Activated naive CD8-positive, alpha-beta T cell treated with anti-CD3 and anti-CD28 coated beads, Interleukin-2, amount 50 U/mL, for 24 hours (primary cell): ENCODE data around the gene VSIR.

Experiments used
- ATAC-seq: fragments of 150-1000 bp; cut with Tn5 transposase; one replicate; pipeline ENCODE4 v1.10.0; 2021
- DNase-seq: peaks from one replicate; pipeline ENCODE4 v3.0.0; 2021
- H3K27ac Mint-ChIP-seq: one replicate; pipeline ENCODE4 v1.8.0; 2021; ENCODE audit warnings: mild to moderate bottlenecking, mixed read lengths
- H3K27me3 Mint-ChIP-seq: one replicate; pipeline ENCODE4 v1.8.0; 2021; ENCODE audit warnings: mixed read lengths
- H3K36me3 Mint-ChIP-seq: one replicate; pipeline ENCODE4 v1.8.0; 2021; ENCODE audit warnings: low read depth, mixed read lengths
- H3K4me1 Mint-ChIP-seq: one replicate; pipeline ENCODE4 v1.8.0; 2021; ENCODE audit warnings: mixed read lengths
- H3K4me3 Mint-ChIP-seq: one replicate; pipeline ENCODE4 v1.8.0; 2021; ENCODE audit warnings: mild to moderate bottlenecking, moderate library complexity, mixed read lengths
- H3K9me3 Mint-ChIP-seq: one replicate; pipeline ENCODE4 v1.8.0; 2021; ENCODE audit warnings: mixed read lengths

The VSIR gene

DNA sequence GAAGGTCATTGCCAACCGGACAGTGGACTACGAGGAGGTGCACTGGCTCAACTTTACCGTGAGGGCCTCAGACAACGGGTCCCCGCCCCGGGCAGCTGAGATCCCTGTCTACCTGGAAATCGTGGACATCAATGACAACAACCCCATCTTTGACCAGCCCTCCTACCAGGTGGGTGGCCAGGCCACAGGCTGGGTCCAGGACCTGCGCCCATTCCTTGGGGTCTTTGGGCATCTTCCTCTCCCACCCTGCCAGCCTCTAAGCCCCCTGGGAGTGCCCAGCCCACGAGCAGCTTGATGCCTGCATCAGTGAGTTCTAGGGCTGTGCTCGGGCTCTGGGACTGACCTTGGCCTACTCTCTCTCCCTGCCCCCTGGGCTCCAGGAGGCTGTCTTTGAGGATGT is 25.8 kb upstream of the VSIR start:
- peaks cover 18% of the 10 kb centered on the region for H3K4me1 Mint-ChIP-seq
- DNase-seq = no peak

DNA sequence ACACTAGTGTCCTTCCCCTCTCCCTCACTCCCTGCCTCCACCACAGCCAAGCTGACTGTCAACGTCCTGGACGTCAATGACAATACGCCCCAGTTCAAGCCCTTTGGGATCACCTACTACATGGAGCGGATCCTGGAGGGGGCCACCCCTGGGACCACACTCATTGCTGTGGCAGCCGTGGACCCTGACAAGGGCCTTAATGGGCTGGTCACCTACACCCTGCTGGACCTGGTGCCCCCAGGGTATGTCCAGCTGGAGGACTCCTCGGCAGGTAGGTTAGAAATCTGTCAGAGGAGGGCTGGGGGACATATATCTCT is 24.9 kb upstream of the VSIR start:
- H3K36me3 Mint-ChIP-seq = no peaks in the 10 kb centered on the region
- peaks cover 3% of the 10 kb centered on the region for H3K27me3 Mint-ChIP-seq
- no peak overlapping the region for H3K4me3 Mint-ChIP-seq
- H3K9me3 Mint-ChIP-seq = no peaks in the 10 kb centered on the region
- no peak for DNase-seq
- H3K4me1 Mint-ChIP-seq = peaks cover 18% of the 10 kb centered on the region
- ATAC-seq = no peak
- H3K27ac Mint-ChIP-seq = peak overlapping the region; percentile 66

More for the DNA sequence above, 25.8 kb upstream of the VSIR start:
- no peak for ATAC-seq
- H3K4me3 Mint-ChIP-seq = no peak overlapping the region
- no peaks in the 10 kb centered on the region for H3K27me3 Mint-ChIP-seq
- no peak overlapping the region for H3K27ac Mint-ChIP-seq
- no peaks in the 10 kb centered on the region for H3K36me3 Mint-ChIP-seq
- H3K9me3 Mint-ChIP-seq = no peaks in the 10 kb centered on the region

DNA sequence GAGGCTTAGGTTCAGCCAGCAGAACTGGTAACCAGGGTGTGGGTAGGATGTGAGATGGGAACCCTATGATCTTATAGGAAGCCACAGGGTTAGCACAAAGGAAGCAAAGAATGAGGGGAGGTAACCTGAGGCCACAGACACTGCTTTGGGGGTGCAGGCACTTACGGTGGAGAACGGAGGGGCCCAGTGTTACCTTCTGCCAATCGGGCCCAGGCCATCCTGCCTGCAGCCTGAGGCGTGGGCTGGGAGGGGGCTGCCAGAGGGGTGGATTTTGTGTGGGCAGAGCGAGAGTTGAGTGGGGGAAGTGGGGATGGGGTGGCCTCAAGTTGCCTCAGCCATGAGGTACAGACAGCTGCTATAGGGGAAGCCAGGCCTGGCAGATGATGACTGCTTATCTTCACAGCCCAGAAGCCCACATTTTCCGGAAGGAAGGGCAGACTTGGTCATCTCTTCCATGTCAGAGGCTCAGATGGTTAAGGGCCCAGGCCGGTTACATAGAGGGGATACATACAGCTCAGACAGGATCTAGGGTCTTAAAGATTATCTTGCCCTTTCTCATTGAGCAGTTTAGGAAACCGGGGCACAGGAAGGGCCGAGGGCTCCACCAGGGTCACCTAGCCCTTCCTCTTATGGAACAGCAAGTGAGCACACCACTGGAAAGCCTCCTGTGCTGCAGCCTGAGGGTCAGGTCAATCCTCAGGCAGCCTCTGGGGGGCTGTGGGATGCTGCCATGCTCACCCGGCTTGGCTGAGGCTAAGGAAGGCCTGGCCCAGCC is 24.4 kb upstream of the VSIR start:
- peak; percentile 74 for ATAC-seq
- H3K4me3 Mint-ChIP-seq = no peak overlapping the region

GRCh38 chr10:71796749-71797405 is 23.6 kb upstream of the VSIR start:
- peaks cover 18% of the 10 kb centered on the region for H3K4me1 Mint-ChIP-seq

More for the DNA sequence above, 24.4 kb upstream of the VSIR start:
- Mint-ChIP-seq H3K27ac (peak overlapping the region; percentile 66), H3K9me3 (no peaks in the 10 kb centered on the region), H3K27me3 (peaks cover 3% of the 10 kb centered on the region), H3K4me1 (peaks cover 18% of the 10 kb centered on the region), H3K36me3 (no peaks in the 10 kb centered on the region)
- no peak for DNase-seq

DNA sequence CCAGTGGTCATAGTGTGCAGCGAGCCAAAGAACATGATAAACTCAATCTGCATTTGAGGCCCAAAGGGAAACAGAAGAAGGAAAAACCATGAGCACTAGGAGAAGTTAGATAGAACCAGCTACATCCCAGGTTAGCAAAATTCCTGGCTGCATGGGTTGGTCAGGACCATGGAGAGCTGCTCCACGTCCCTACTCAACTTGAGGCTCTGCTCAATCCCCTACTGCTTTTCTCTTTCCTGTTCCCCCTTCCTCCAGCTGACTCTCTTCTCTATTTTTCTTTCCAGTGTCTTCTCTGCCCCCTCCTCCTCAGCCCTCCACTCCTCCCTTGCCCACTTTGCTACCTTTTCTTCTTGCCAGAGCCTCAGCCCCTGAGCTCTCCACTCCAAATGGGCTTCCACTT is 21.9 kb upstream of the VSIR start:
- Mint-ChIP-seq H3K27ac (no peak overlapping the region), H3K4me3 (no peak overlapping the region), H3K27me3 (peaks cover 3% of the 10 kb centered on the region), H3K4me1 (peaks cover 24% of the 10 kb centered on the region), H3K36me3 (no peaks in the 10 kb centered on the region), H3K9me3 (no peaks in the 10 kb centered on the region)
- no peak for DNase-seq
- no peak for ATAC-seq

More at GRCh38 chr10:71796749-71797405, 23.6 kb upstream of the VSIR start:
- H3K27ac Mint-ChIP-seq = peak overlapping the region; percentile 66
- H3K4me3 Mint-ChIP-seq = no peak overlapping the region
- H3K9me3 Mint-ChIP-seq = no peaks in the 10 kb centered on the region
- DNase-seq (no peak), ATAC-seq (no peak)
- H3K27me3 Mint-ChIP-seq = peaks cover 3% of the 10 kb centered on the region
- no peaks in the 10 kb centered on the region for H3K36me3 Mint-ChIP-seq

DNA sequence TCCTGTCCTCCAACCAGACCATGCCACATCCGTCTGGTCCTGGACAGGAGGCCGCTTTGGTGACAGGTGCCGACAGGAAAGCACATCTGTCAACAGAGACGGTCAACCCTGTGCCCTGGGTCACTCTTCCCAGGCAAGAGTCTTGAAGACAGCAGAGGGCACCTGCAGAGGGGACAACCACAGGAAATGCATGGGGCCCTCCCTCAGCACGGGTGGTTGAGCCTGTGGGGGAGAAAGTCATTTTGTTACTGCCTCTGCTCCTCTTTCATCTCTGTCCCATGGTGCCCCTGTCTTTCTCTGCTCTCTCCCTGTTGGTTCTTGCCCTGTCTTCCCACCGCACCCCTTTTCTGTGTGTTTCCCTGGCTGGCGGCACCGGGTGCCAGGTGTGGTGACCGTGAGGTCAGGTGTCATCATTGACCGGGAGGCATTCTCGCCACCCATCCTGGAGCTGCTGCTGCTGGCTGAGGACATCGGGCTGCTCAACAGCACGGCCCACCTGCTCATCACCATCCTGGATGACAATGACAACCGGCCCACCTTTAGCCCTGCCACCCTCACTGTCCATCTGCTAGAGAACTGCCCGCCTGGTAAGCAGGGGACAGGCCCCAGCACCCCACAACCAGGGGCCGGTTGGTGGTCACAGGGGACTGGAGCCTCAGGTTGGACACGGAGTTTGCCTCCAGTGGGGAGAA is 17.6 kb upstream of the VSIR start:
- peak; percentile 68 for ATAC-seq
- Mint-ChIP-seq H3K4me3 (no peak overlapping the region), H3K4me1 (peaks cover 7% of the 10 kb centered on the region), H3K36me3 (no peaks in the 10 kb centered on the region), H3K9me3 (no peaks in the 10 kb centered on the region), H3K27ac (no peak overlapping the region), H3K27me3 (peaks cover 3% of the 10 kb centered on the region)
- no peak for DNase-seq

- H3K27me3 Mint-ChIP-seq = peaks cover 3% of the 10 kb centered on the region
- H3K9me3 Mint-ChIP-seq = no peaks in the 10 kb centered on the region
- H3K27ac Mint-ChIP-seq = no peak overlapping the region
- no peaks in the 10 kb centered on the region for H3K36me3 Mint-ChIP-seq
- peaks cover 7% of the 10 kb centered on the region for H3K4me1 Mint-ChIP-seq
- H3K4me3 Mint-ChIP-seq = no peak overlapping the region
- DNase-seq (no peak), ATAC-seq (no peak)
Measured at GRCh38 chr10:71789871-71790270, 16.6 kb upstream of the VSIR start.

DNA sequence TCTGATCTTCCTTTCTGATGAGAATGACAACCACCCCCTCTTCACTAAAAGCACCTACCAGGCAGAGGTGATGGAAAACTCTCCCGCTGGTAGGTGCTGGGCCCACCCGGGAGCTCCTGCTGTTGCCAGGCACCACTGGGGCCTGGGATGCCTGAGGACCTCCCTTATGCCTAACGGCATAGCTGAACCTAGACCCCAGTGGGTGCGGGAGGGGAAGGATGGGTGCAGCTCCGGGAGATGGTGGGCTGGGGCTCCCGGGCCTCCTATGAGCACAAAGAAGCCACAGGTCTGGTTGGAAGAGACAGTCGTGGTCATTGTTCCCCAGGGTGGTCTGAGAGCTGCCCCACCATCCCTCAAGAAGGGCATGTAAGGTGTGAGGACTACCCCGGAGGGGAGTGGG is 15.6 kb upstream of the VSIR start:
- no peak overlapping the region for H3K4me3 Mint-ChIP-seq
- H3K27ac Mint-ChIP-seq = no peak overlapping the region
- DNase-seq (no peak), ATAC-seq (no peak)
- H3K36me3 Mint-ChIP-seq = no peaks in the 10 kb centered on the region
- no peaks in the 10 kb centered on the region for H3K9me3 Mint-ChIP-seq
- peaks cover 7% of the 10 kb centered on the region for H3K4me1 Mint-ChIP-seq
- peaks cover 3% of the 10 kb centered on the region for H3K27me3 Mint-ChIP-seq

DNA sequence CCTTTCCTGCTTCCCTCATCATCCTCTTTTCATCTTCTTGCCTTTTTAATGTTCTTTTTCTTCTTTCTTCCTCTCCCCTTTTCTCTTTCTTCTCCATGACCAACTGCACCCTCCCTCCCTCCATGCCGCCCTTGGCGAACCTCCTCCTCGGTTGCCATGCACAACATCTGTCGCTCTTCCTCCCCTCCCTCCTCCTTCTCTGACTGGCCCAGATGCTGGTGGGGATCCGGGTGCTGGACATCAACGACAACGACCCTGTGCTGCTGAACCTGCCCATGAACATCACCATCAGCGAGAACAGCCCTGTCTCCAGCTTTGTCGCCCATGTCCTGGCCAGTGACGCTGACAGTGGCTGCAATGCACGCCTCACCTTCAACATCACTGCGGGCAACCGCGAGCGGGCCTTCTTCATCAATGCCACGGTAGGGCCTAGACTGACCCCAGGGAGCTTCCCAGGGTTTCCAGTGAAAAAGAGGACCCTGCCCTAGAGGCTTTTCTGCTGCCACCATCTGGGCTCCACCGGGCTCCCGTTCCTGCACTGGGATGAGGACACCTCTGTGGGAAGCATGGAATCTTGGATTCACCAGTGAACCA is 11.5 kb upstream of the VSIR start:
- Mint-ChIP-seq H3K4me3 (no peak overlapping the region), H3K36me3 (no peaks in the 10 kb centered on the region), H3K9me3 (no peaks in the 10 kb centered on the region), H3K4me1 (peaks cover 2% of the 10 kb centered on the region), H3K27me3 (no peaks in the 10 kb centered on the region), H3K27ac (no peak overlapping the region)
- DNase-seq (no peak), ATAC-seq (no peak)

- DNase-seq (no peak), ATAC-seq (no peak)
- Mint-ChIP-seq H3K27ac (no peak overlapping the region), H3K9me3 (no peaks in the 10 kb centered on the region), H3K4me1 (peaks cover 2% of the 10 kb centered on the region), H3K27me3 (no peaks in the 10 kb centered on the region), H3K4me3 (no peak overlapping the region), H3K36me3 (no peaks in the 10 kb centered on the region)
Measured at GRCh38 chr10:71783917-71784678, 10.8 kb upstream of the VSIR start.

DNA sequence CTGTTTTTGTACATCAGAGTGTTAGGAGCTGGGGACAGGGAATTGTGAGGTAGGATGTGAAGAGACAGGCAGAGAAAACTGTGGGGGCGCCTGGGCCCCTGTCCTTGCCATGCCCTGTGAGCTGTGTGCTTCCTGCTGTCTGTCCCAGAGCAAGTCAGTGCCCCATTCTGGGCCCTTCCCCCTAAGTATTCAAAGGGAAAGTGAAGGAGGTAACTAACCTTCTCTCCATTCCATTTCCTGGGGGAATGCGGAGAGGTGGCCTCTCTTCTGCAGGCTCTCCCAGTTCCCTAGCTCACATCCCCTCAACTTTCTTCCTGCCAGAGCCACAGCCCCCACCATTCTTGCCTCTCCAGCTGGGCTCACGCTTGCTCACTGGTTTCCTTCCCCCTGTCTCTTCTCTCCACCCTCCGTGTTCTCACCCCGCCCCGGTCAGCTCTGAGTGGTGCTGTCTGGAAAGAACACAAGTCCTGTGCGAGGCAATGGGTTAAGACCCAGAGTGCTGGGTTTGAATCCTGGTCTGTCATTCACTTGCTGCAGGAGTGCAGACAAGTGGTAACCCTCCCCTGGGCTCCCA is 9.7 kb upstream of the VSIR start:
- Mint-ChIP-seq H3K36me3 (no peaks in the 10 kb centered on the region), H3K9me3 (no peaks in the 10 kb centered on the region), H3K27me3 (no peaks in the 10 kb centered on the region), H3K27ac (no peak overlapping the region), H3K4me3 (no peak overlapping the region), H3K4me1 (peaks cover 2% of the 10 kb centered on the region)
- ATAC-seq (no peak), DNase-seq (no peak)

- no peak overlapping the region for H3K4me3 Mint-ChIP-seq
- no peaks in the 10 kb centered on the region for H3K27me3 Mint-ChIP-seq
- ATAC-seq (no peak), DNase-seq (no peak)
- peaks cover 3% of the 10 kb centered on the region for H3K4me1 Mint-ChIP-seq
- H3K27ac Mint-ChIP-seq = no peak overlapping the region
- H3K36me3 Mint-ChIP-seq = no peaks in the 10 kb centered on the region
- peaks cover 3% of the 10 kb centered on the region for H3K9me3 Mint-ChIP-seq
Measured at GRCh38 chr10:71782221-71782916, 9.0 kb upstream of the VSIR start.

DNA sequence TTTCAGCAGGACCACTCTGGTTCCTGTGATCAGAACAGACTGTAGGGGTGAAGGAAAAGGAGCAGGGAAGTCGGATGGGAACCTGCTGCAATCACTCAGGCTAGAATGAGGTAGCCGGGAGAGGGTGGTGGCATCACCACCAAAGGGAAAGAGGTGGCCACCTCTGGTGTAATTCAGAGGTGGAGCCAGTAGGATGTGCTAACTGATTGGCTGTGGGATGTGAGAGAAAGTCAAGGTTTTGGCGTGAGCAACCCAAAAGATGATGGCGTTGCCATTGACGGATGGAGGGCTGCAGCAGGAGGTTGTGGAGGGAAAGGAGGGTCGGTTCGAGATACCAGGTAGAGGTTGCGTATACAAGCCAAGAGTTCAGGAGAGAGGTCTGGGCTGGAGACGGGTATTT is 7.4 kb upstream of the VSIR start:
- Mint-ChIP-seq H3K4me1 (peaks cover 17% of the 10 kb centered on the region), H3K4me3 (no peak overlapping the region), H3K27ac (no peak overlapping the region), H3K27me3 (no peaks in the 10 kb centered on the region), H3K36me3 (no peaks in the 10 kb centered on the region), H3K9me3 (peaks cover 4% of the 10 kb centered on the region)
- ATAC-seq (no peak), DNase-seq (no peak)
